PC-9 (cell line): ENCODE data around the gene RGS7. TPM values are rescaled to one million over a fixed set of nuclear protein-coding genes. Genes with fewer than 3 reads are reported as not detected.

Experiments used
- BruUV-seq: library from RNA; stranded (reverse); fragments of 400-500 nt; replicated peaks from 2 replicates; lab custom pipeline; 2021; lab: Mats Ljungman, UMichigan
- CTCF ChIA-PET: fragments of 300-600 bp; sonication (Branson Sonifier 250); formaldehyde crosslinking; loops from one replicate; lab custom pipeline; 2022; ENCODE audit warnings: antibody characterized with exemption; lab: Charles Lee
- POLR2A ChIA-PET: fragments of 300-600 bp; sonication (Branson Sonifier 250); formaldehyde crosslinking; loops from one replicate; lab custom pipeline; 2022; ENCODE audit warnings: antibody characterized with exemption; ENCODE audit not compliant: unreplicated experiment; lab: Charles Lee
- DNase-seq, 2 experiments: peaks; one replicate each; pipeline versions ENCODE4 v3.0.0 to v3.0.0-alpha.2; 2015 to 2022; ENCODE audit warnings: mixed read lengths in 1 of 2
- H2AFZ ChIP-seq: fragments of 200-600 bp; sonication (generic); 2 replicates; pipeline ENCODE4 v1.8.1; 2017; ENCODE audit warnings: antibody characterized with exemption
- H3F3A ChIP-seq: fragments of 200-600 bp; sonication (generic); 2 replicates; pipeline ENCODE4 v1.8.1; 2017; ENCODE audit warnings: antibody characterized with exemption, mild to moderate bottlenecking, low read depth; ENCODE audit not compliant: insufficient read depth
- H3K27ac ChIP-seq: fragments of 200-600 bp; sonication (generic); 2 replicates; pipeline ENCODE4 v1.6.1; 2016; ENCODE audit warnings: mixed run types
- H3K27me3 ChIP-seq: fragments of 200-600 bp; sonication (generic); 2 replicates; pipeline ENCODE4 v1.6.1; 2016; ENCODE audit warnings: low read depth, mixed run types; ENCODE audit not compliant: insufficient read depth
- H3K36me3 ChIP-seq: fragments of 200-600 bp; sonication (generic); 2 replicates; pipeline ENCODE4 v1.6.1; 2016; ENCODE audit warnings: low read depth, mixed run types
- H3K4me1 ChIP-seq: fragments of 200-600 bp; sonication (generic); replicated peaks from 2 replicates; pipeline ENCODE4 v1.6.1; 2016; ENCODE audit warnings: mixed run types; ENCODE audit not compliant: insufficient read depth
- H3K4me2 ChIP-seq: fragments of 200-600 bp; sonication (generic); 2 replicates; pipeline ENCODE4 v1.6.1; 2017; ENCODE audit warnings: mixed run types
- H3K4me3 ChIP-seq: fragments of 200-600 bp; sonication (generic); 2 replicates; pipeline ENCODE4 v1.6.1; 2016; ENCODE audit warnings: mixed run types
- H3K79me2 ChIP-seq: fragments of 200-600 bp; sonication (generic); 2 replicates; pipeline ENCODE4 v1.6.1; 2017; ENCODE audit warnings: low read depth, mixed run types
- H3K9me2 ChIP-seq: fragments of 200-600 bp; sonication (generic); 2 replicates; pipeline ENCODE4 v1.8.1; 2017; ENCODE audit warnings: mild to moderate bottlenecking; ENCODE audit not compliant: insufficient read depth
- H3K9me3 ChIP-seq: fragments of 200-600 bp; sonication (generic); 2 replicates; pipeline ENCODE4 v1.8.1; 2016; ENCODE audit warnings: low read depth; ENCODE audit not compliant: insufficient read depth
- H4K20me1 ChIP-seq: fragments of 200-600 bp; sonication (generic); 2 replicates; pipeline ENCODE4 v1.8.1; 2017; ENCODE audit not compliant: insufficient read depth
- CTCF ChIP-seq: fragments of 200-600 bp; sonication (generic); conservative IDR thresholded peaks from 2 replicates; pipeline ENCODE4 v1.6.1; 2017; ENCODE audit warnings: mixed run types, antibody characterized with exemption, mild to moderate bottlenecking, moderate library complexity
- EZH2 ChIP-seq: fragments of 200-600 bp; sonication (generic); IDR thresholded peaks from 2 replicates; pipeline ENCODE4 v1.8.0; 2017; ENCODE audit warnings: antibody characterized with exemption, low read depth
- intact Hi-C: fragments of 100-400 bp; cut with micrococcal nuclease; formaldehyde crosslinking; loops from one replicate; pipeline ENCODE4 v1.10.0; 2022; ENCODE audit not compliant: unreplicated experiment
- total RNA-seq: library from RNA; stranded (reverse); gene quantifications from 2 replicates; pipeline ENCODE4 v1.2.3, GENCODE V29; 2021

RGS7 gene
- total RNA-seq, 1 experiment from 2014 or later, result 5.8 TPM

GRCh38 chr1:240917976-240918375 lies 439.0 kb downstream of the RGS7 start:
- Histone ChIP-seq H3K4me3 (no peak overlapping the region), H2AFZ (no peak overlapping the region), H3F3A (no peaks in the 10 kb centered on the region), H3K36me3 (no peaks in the 10 kb centered on the region), H3K4me2 (no peak overlapping the region), H3K9me3 (no peaks in the 10 kb centered on the region), H3K27ac (no peak overlapping the region), H3K4me1 (no peaks in the 10 kb centered on the region), H4K20me1 (no peaks in the 10 kb centered on the region), H3K9me2 (no peaks in the 10 kb centered on the region; the same call in 1 of the 2 replicates), H3K79me2 (no peaks in the 10 kb centered on the region), H3K27me3 (no peaks in the 10 kb centered on the region)
- intact Hi-C loops, result loop anchor here (5.0 kb wide), 1 partner anchor 66 kb away; no protein-coding TSS in a partner anchor
- ChIA-PET POLR2A (no interaction called here), CTCF (no interaction called here)
- no peak for DNase-seq
- BruUV-seq, result no TSS peak
- no peak for TF ChIP-seq EZH2
- TF ChIP-seq CTCF, result no peak

GRCh38 chr1:240914506-240914905 lies 442.5 kb downstream of the RGS7 start:
- ChIA-PET POLR2A (no interaction called here), CTCF (no interaction called here)
- Histone ChIP-seq H3K9me3 (no peaks in the 10 kb centered on the region), H3F3A (no peaks in the 10 kb centered on the region), H3K27ac (no peak overlapping the region), H3K27me3 (peaks cover 8% of the 10 kb centered on the region; the same call in 1 of the 2 replicates), H3K4me3 (no peak overlapping the region), H3K4me2 (no peak overlapping the region), H3K9me2 (no peaks in the 10 kb centered on the region), H3K4me1 (no peaks in the 10 kb centered on the region), H4K20me1 (no peaks in the 10 kb centered on the region), H2AFZ (no peak overlapping the region), H3K79me2 (no peaks in the 10 kb centered on the region), H3K36me3 (no peaks in the 10 kb centered on the region)
- no peak for DNase-seq
- intact Hi-C loops, result no loop called here
- BruUV-seq, result no TSS peak
- TF ChIP-seq CTCF (no peak), EZH2 (no peak)

DNA sequence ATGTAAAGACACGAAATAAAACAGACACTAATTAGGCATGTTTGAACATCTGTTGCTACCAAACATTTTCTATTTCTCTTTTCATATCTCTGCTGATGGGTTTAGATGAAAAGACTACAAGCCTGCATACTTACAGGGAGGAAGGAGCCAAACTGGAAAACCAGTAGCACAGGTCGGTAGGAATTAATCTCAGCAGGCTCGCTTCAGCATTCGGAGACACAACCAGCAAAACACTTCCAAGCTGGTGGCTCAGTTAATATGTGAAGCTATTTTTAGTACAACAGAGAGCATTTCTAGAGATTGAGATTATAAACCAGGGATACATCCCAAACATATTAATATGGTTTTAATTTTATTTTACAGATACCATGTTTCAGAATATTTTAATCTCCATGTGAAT lies 444.2 kb downstream of the RGS7 start:
- Histone ChIP-seq H3K27me3 (peaks cover 8% of the 10 kb centered on the region; the same call in 1 of the 2 replicates), H3K4me2 (no peak overlapping the region), H3K9me3 (no peaks in the 10 kb centered on the region), H2AFZ (no peak overlapping the region), H3K27ac (no peak overlapping the region), H3F3A (no peaks in the 10 kb centered on the region), H3K4me3 (no peak overlapping the region), H3K79me2 (no peaks in the 10 kb centered on the region), H3K36me3 (no peaks in the 10 kb centered on the region), H4K20me1 (no peaks in the 10 kb centered on the region), H3K9me2 (no peaks in the 10 kb centered on the region), H3K4me1 (no peaks in the 10 kb centered on the region)
- TF ChIP-seq EZH2 (no peak), CTCF (no peak)
- CTCF ChIA-PET, result no interaction called here
- intact Hi-C loops, result no loop called here
- DNase-seq, result no peak
- POLR2A ChIA-PET, result no interaction called here
- no TSS peak for BruUV-seq
